SJCRH30 (cell line): Measurements from ENCODE around the gene RASA4. TPM values are rescaled to one million over a fixed set of nuclear protein-coding genes. Genes with fewer than 3 reads are reported as not detected.
"Not testable (repeated sequence)": the region's sequence is repeated elsewhere in the genome, so short reads cannot be mapped to it uniquely, and the experiment has no call there.

Source experiments
- DNase-seq, 2 experiments: peaks; one replicate each; pipeline ENCODE4 v3.0.0-alpha.2; 2015 to 2020
- H3K27ac ChIP-seq: fragments of 250-450 bp; sonication (Bioruptor Pico); 2 replicates; pipeline ENCODE4 v1.5.1; 2020; ENCODE audit warnings: mild to moderate bottlenecking, moderate library complexity
- H3K27me3 ChIP-seq: fragments of 250-450 bp; sonication (Bioruptor Pico); 2 replicates; pipeline ENCODE4 v1.5.1; 2020; ENCODE audit warnings: mild to moderate bottlenecking, moderate library complexity
- H3K36me3 ChIP-seq: fragments of 250-450 bp; sonication (Bioruptor Pico); 2 replicates; pipeline ENCODE4 v1.5.1; 2020; ENCODE audit warnings: mild to moderate bottlenecking, moderate library complexity
- H3K4me1 ChIP-seq: fragments of 250-450 bp; sonication (Bioruptor Pico); 2 replicates; pipeline ENCODE4 v1.5.1; 2020; ENCODE audit warnings: mild to moderate bottlenecking, moderate library complexity
- H3K4me3 ChIP-seq: fragments of 250-450 bp; sonication (Bioruptor Pico); 2 replicates; pipeline ENCODE4 v1.5.1; 2020; ENCODE audit warnings: mild to moderate bottlenecking, moderate library complexity
- H3K9me3 ChIP-seq: fragments of 250-450 bp; sonication (Bioruptor Pico); replicated peaks from 2 replicates; pipeline ENCODE4 v1.5.1; 2020; ENCODE audit warnings: mild to moderate bottlenecking, moderate library complexity
- total RNA-seq: library from RNA; depleted of rRNA; stranded (reverse); fragments of >200 nt; shearing (Covaris generic); gene quantifications from 2 replicates; pipeline ENCODE4 v1.2.3, GENCODE V29; 2014; rRNA removed

Gene RASA4
- total RNA-seq, result 3.1 and 5.3 TPM in 2 replicates

- not testable (repeated sequence) for H3K27ac ChIP-seq, H3K4me3 ChIP-seq, H3K36me3 ChIP-seq, H3K4me1 ChIP-seq, H3K27me3 ChIP-seq, H3K9me3 ChIP-seq
- DNase-seq, result peak; percentile 17 to 30
Observed at GRCh38 chr7:102616507-102617125, at the start of gene RASA4. TSS of gene RASA4 (minus strand) at chr7:102616756. CDS start at chr7:102616689, 67 bp downstream.

- not testable (repeated sequence) for H3K4me3 ChIP-seq, H3K27ac ChIP-seq, DNase-seq, H3K9me3 ChIP-seq, H3K36me3 ChIP-seq, H3K4me1 ChIP-seq, H3K27me3 ChIP-seq
Observed at GRCh38 chr7:102664765-102665164, 48.2 kb upstream of the RASA4 start.

- not testable (repeated sequence) for DNase-seq, H3K9me3 ChIP-seq, H3K27ac ChIP-seq, H3K4me3 ChIP-seq, H3K4me1 ChIP-seq, H3K36me3 ChIP-seq, H3K27me3 ChIP-seq
Observed at GRCh38 chr7:102649924-102650323, 33.4 kb upstream of the RASA4 start, which contains the start of gene SPDYE2B. TSS of gene SPDYE2B (plus strand) at chr7:102650319. CDS start at chr7:102652349, 2,030 bp downstream.

- not testable (repeated sequence) for DNase-seq, H3K4me1 ChIP-seq
Observed at GRCh38 chr7:102647813-102648212, 31.3 kb upstream of the RASA4 start.

GRCh38 chr7:102643404-102643803, 26.8 kb upstream of the RASA4 start:
- H3K4me3 ChIP-seq, result not testable (repeated sequence)

More at GRCh38 chr7:102647813-102648212, 31.3 kb upstream of the RASA4 start:
- H3K27me3 ChIP-seq, H3K4me3 ChIP-seq, H3K27ac ChIP-seq, H3K36me3 ChIP-seq, H3K9me3 ChIP-seq: not testable (repeated sequence)

GRCh38 chr7:102642691-102643090, 26.1 kb upstream of the RASA4 start, which contains the start of gene UPK3BL1:
TSS of gene UPK3BL1 (minus strand) at chr7:102642791. CDS start at chr7:102642741, 50 bp downstream.
- not testable (repeated sequence) for H3K4me1 ChIP-seq, DNase-seq, H3K9me3 ChIP-seq

More at GRCh38 chr7:102643404-102643803, 26.8 kb upstream of the RASA4 start:
- H3K27me3 ChIP-seq, H3K4me1 ChIP-seq, DNase-seq, H3K9me3 ChIP-seq, H3K36me3 ChIP-seq, H3K27ac ChIP-seq: not testable (repeated sequence)

GRCh38 chr7:102638848-102639247, 22.3 kb upstream of the RASA4 start:
- H3K4me3 ChIP-seq, H3K27ac ChIP-seq, H3K27me3 ChIP-seq, H3K4me1 ChIP-seq, H3K36me3 ChIP-seq, H3K9me3 ChIP-seq: not testable (repeated sequence)
- peak; percentile 0 to 1 for DNase-seq

More at GRCh38 chr7:102642691-102643090, 26.1 kb upstream of the RASA4 start, which contains the start of gene UPK3BL1:
- H3K27ac ChIP-seq, H3K27me3 ChIP-seq, H3K36me3 ChIP-seq, H3K4me3 ChIP-seq: not testable (repeated sequence)

GRCh38 chr7:102636956-102637355, 20.4 kb upstream of the RASA4 start:
- not testable (repeated sequence) for H3K9me3 ChIP-seq, H3K4me1 ChIP-seq, DNase-seq, H3K36me3 ChIP-seq, H3K4me3 ChIP-seq, H3K27ac ChIP-seq, H3K27me3 ChIP-seq

GRCh38 chr7:102635354-102635753, 18.8 kb upstream of the RASA4 start:
- not testable (repeated sequence) for H3K4me3 ChIP-seq, H3K27ac ChIP-seq, H3K9me3 ChIP-seq, H3K27me3 ChIP-seq, H3K4me1 ChIP-seq, H3K36me3 ChIP-seq, DNase-seq

GRCh38 chr7:102634299-102634698, 17.7 kb upstream of the RASA4 start:
- H3K4me3 ChIP-seq, DNase-seq, H3K36me3 ChIP-seq, H3K27ac ChIP-seq, H3K4me1 ChIP-seq, H3K27me3 ChIP-seq, H3K9me3 ChIP-seq: not testable (repeated sequence)

GRCh38 chr7:102630622-102631021, 14.1 kb upstream of the RASA4 start:
- not testable (repeated sequence) for H3K27ac ChIP-seq, H3K27me3 ChIP-seq, H3K9me3 ChIP-seq, H3K4me3 ChIP-seq, DNase-seq, H3K4me1 ChIP-seq, H3K36me3 ChIP-seq

- not testable (repeated sequence) for H3K27me3 ChIP-seq, H3K36me3 ChIP-seq, H3K9me3 ChIP-seq, DNase-seq, H3K4me1 ChIP-seq, H3K27ac ChIP-seq, H3K4me3 ChIP-seq
Observed at GRCh38 chr7:102627271-102627904, 10.8 kb upstream of the RASA4 start.

GRCh38 chr7:102618122-102618521, 1.6 kb upstream of the RASA4 start:
- H3K36me3 ChIP-seq, H3K9me3 ChIP-seq, H3K27ac ChIP-seq, H3K27me3 ChIP-seq, H3K4me1 ChIP-seq, H3K4me3 ChIP-seq: not testable (repeated sequence)
- DNase-seq, result peak in 1 of 2 experiments; percentile 0

GRCh38 chr7:102615930-102616329, 626 bp downstream of the RASA4 start:
- H3K4me3 ChIP-seq, H3K36me3 ChIP-seq, H3K4me1 ChIP-seq, H3K9me3 ChIP-seq, H3K27me3 ChIP-seq, H3K27ac ChIP-seq, DNase-seq: not testable (repeated sequence)

GRCh38 chr7:102614873-102615272, 1.7 kb downstream of the RASA4 start:
- not testable (repeated sequence) for H3K9me3 ChIP-seq, H3K36me3 ChIP-seq, H3K27ac ChIP-seq, H3K4me3 ChIP-seq, H3K4me1 ChIP-seq, H3K27me3 ChIP-seq, DNase-seq

- not testable (repeated sequence) for DNase-seq, H3K27ac ChIP-seq, H3K9me3 ChIP-seq, H3K4me1 ChIP-seq, H3K4me3 ChIP-seq, H3K36me3 ChIP-seq, H3K27me3 ChIP-seq
Observed at GRCh38 chr7:102614346-102614697, 2.2 kb downstream of the RASA4 start.
